HG03060 (cell line): ENCODE data around the gene NDUFB2.
"Not testable (repeated sequence)": the region's sequence is repeated elsewhere in the genome, so short reads cannot be mapped to it uniquely, and the experiment has no call there.

Source experiments
- ATAC-seq: cut with Tn5 transposase; IDR thresholded peaks from one replicate; pipeline ENCODE4 v1.9.1; 2021; ENCODE audit warnings: low read depth, moderate number of reproducible peaks; ENCODE audit not compliant: unreplicated experiment

The NDUFB2 gene

GRCh38 chr7:140672382-140673062 is 24.0 kb upstream of the NDUFB2 start, which contains the start of gene ADCK2:
Gene ADCK2 (plus strand): TSS chr7:140672945. CDS start chr7:140673331, 386 bp downstream.
- no peak for ATAC-seq

- ATAC-seq = no peak
Observed at GRCh38 chr7:140673063-140673773, 23.3 kb upstream of the NDUFB2 start.

GRCh38 chr7:140673774-140674155 is 22.7 kb upstream of the NDUFB2 start:
- no peak for ATAC-seq

GRCh38 chr7:140674356-140674800 is 22.1 kb upstream of the NDUFB2 start:
- ATAC-seq = no peak

- ATAC-seq = no peak
Observed at GRCh38 chr7:140674899-140675701, 21.4 kb upstream of the NDUFB2 start.

GRCh38 chr7:140675726-140676125 is 20.8 kb upstream of the NDUFB2 start:
- ATAC-seq = no peak

- peak; percentile 57 for ATAC-seq
Observed at GRCh38 chr7:140676306-140676705, 20.2 kb upstream of the NDUFB2 start.

- ATAC-seq = not testable (repeated sequence)
Observed at GRCh38 chr7:140676956-140677355, 19.6 kb upstream of the NDUFB2 start.

- no peak for ATAC-seq
Observed at GRCh38 chr7:140677496-140677895, 19.0 kb upstream of the NDUFB2 start.

- no peak for ATAC-seq
Observed at GRCh38 chr7:140678081-140678815, 18.3 kb upstream of the NDUFB2 start.

GRCh38 chr7:140678816-140679130 is 17.7 kb upstream of the NDUFB2 start:
- ATAC-seq = no peak

GRCh38 chr7:140679186-140679585 is 17.3 kb upstream of the NDUFB2 start:
- no peak for ATAC-seq

GRCh38 chr7:140680886-140681285 is 15.6 kb upstream of the NDUFB2 start:
- no peak for ATAC-seq

- no peak for ATAC-seq
Observed at GRCh38 chr7:140681766-140682165, 14.7 kb upstream of the NDUFB2 start.

- no peak for ATAC-seq
Observed at GRCh38 chr7:140683657-140684056, 12.9 kb upstream of the NDUFB2 start.

GRCh38 chr7:140684066-140684950 is 12.2 kb upstream of the NDUFB2 start:
- no peak for ATAC-seq

- ATAC-seq = no peak
Observed at GRCh38 chr7:140685407-140686087, 11.0 kb upstream of the NDUFB2 start.

- ATAC-seq = no peak
Observed at GRCh38 chr7:140686921-140687320, 9.6 kb upstream of the NDUFB2 start.

- ATAC-seq = no peak
Observed at GRCh38 chr7:140688341-140688740, 8.2 kb upstream of the NDUFB2 start.
